NCI-H526 treated with DMSO at 0.1 percent for 48 hours (cell line): ENCODE results near the gene SLC25A39.
A peak's percentile ranks its signal among the peaks of the same experiment; 100 is the strongest.
"Not testable (repeated sequence)": the region's sequence is repeated elsewhere in the genome, so short reads cannot be mapped to it uniquely, and the experiment has no call there.

Experiments used
- DNase-seq: peaks from one replicate; lab custom pipeline; 2025; lab: John Stamatoyannopoulos, UW

Gene SLC25A39

GRCh38 chr17:44334315-44334714, 9.7 kb upstream of the SLC25A39 start:
- DNase-seq, result no peak

- no peak for DNase-seq
Observed at GRCh38 chr17:44333371-44333770, 8.7 kb upstream of the SLC25A39 start.

DNA sequence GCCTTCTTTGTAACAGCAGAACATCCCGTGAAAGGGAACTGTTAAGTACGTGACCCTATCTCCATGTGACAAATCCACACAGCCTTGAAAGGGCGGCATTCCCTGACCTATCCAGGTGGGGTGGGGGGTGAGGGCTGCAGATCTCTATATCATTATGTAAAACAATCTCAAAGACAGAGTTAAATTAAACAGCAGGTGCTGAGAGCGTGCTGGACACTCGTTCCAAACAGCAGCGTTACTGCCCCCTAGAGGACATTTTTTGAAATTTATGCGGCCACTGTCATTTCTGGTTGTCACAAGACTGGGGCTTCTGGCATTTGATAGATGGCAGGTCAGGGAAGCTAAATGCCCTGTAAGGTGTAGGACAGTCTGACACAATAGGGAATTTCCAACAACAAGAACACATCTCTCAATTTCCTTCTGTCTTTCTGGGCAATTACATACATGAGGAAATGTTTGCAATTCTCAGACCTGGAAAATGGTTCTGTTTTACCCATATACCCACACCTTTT, 6.7 kb upstream of the SLC25A39 start:
- peak; percentile 85 for DNase-seq

GRCh38 chr17:44330263-44330662, 5.6 kb upstream of the SLC25A39 start:
- DNase-seq, result not testable (repeated sequence)

DNA sequence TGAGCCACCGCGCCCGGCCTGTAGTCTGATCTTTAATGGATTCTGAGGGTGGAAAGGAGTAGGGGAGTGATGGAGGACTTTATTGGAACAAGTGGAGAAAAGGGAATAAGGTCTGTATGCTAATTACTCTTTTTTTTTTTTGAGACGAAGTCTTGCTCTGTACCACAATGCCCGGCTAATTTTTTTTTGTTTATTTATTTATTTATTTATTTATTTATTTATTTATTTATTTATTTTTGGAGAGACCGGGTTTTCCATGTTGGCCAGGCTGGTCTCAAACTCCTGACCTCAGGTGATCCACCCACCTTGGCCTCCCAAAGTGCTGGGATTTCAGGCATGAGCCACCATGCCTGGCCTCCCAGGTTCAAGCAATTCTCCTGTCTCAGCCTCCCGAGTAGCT, 4.9 kb upstream of the SLC25A39 start:
- DNase-seq, result not testable (repeated sequence)

GRCh38 chr17:44327715-44328449, 3.3 kb upstream of the SLC25A39 start:
- no peak for DNase-seq

- DNase-seq, result peak; percentile 91
Observed at GRCh38 chr17:44326861-44327444, 2.3 kb upstream of the SLC25A39 start.

DNA sequence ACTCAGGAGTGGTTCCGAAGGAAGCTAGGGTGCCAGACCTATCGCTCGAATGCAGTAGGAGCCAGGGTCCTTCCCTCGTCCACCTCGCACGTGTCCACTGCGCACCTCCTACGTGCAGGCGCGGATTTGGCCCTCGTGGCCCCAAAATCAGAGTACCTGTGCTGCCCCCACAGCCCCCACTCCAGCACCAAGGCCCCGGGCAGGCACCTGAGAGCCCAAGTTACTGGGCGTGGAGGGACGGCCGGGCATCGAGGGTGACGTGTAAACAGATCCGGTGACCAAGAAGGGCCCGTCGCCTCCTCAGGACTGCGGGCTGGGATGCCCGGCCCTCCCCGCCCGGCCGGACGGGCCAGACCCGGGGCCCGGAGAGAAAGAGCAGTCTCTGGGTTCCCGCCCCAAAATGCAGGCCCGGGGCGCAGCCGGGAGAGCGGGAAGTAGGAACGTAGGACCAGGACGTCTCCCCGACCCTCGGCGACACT, 492 bp downstream of the SLC25A39 start:
- no peak for DNase-seq

GRCh38 chr17:44323359-44324091, 1.1 kb downstream of the SLC25A39 start:
- no peak for DNase-seq

DNA sequence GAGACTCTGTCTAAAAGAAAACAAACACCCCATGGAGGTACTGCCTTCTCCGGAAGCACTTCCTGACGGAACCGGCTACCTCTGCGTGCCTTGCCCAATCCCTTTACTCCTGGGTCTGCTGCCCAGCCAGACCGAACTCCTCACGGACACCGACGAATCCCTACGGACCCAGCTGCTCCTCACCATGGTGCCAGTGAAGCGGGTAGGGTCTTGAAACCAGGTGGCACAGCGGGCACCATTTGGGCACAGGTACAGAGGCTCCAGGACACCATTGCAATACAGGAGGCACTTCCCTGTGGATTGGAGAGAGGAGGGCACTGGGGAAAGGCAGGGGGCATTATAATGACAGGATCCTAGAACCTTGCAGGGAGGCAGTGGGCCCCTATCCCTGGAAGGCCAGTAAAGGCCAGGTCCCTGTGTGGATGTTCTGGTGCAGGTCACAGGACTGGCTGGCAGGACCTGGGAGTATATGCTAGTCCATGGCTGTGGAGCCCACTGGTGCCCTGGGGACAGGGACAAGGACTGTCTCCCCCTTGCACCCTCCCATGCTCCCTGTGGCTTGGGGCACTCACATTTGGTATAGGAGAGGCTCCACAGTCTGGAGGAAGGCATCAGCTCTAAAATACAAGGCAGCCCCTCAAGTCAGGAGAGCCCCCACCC, 2.3 kb downstream of the SLC25A39 start:
- DNase-seq, result no peak

GRCh38 chr17:44321246-44322120, 3.1 kb downstream of the SLC25A39 start:
- no peak for DNase-seq

- DNase-seq, result no peak
Observed at GRCh38 chr17:44320066-44320465, 4.6 kb downstream of the SLC25A39 start.

DNA sequence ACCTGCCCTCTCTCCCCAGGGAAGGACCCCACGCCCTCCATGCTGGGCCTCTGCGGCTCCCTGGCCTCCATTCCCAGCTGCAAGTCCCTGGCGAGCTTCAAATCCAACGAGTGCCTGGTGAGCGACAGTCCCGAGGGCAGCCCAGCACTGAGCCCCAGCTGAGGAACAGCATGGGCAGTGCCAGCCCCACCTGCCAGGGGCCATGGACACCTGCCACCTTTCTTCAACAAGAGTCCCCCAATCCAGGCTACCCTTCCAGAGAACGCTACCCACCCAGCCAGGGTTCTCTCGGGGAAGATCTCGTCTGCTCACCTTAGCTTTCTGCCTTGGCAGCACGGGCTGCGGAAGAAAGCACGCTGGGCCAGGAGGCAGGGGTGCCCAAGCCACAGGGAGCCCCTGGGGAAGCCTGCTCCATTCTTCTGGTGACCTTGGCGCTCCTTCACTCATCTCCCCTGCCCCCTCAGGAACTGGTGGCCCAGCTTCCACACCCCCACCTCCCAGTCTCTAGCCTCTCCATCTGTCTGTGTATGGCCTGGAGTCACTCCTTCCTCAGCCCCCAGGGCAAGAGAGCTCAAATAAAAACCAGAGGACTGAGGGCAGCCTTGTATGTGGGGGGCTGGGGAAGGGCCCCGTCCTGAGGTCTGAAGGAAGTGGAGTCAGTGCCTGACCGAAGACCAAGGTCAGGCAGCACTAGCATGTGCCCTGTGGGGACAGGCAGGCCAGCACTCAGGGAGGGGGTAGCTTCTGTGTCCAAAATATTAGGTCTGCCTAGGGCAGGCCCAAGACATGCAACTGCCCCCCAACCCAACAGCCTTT, 6.3 kb downstream of the SLC25A39 start:
- no peak for DNase-seq

DNA sequence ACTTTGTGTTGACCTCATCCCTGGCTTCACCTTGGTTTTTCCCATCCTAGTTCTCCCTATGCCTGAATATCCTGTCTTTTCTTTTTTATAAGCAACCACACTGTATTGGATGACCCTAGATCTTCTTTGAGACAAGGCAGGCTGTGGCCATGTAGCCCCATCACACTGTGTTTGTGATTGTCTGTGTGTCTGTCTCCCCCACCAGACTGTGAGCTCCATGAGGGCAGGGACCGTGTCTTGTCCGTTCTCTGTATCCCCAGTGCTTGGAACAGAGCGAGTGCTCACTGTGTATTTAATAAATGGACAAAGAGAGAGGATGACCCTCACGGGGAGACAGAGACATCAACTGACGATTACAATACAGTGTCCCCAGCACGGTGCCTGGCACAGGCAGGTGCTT, 7.1 kb downstream of the SLC25A39 start:
- no peak for DNase-seq

DNA sequence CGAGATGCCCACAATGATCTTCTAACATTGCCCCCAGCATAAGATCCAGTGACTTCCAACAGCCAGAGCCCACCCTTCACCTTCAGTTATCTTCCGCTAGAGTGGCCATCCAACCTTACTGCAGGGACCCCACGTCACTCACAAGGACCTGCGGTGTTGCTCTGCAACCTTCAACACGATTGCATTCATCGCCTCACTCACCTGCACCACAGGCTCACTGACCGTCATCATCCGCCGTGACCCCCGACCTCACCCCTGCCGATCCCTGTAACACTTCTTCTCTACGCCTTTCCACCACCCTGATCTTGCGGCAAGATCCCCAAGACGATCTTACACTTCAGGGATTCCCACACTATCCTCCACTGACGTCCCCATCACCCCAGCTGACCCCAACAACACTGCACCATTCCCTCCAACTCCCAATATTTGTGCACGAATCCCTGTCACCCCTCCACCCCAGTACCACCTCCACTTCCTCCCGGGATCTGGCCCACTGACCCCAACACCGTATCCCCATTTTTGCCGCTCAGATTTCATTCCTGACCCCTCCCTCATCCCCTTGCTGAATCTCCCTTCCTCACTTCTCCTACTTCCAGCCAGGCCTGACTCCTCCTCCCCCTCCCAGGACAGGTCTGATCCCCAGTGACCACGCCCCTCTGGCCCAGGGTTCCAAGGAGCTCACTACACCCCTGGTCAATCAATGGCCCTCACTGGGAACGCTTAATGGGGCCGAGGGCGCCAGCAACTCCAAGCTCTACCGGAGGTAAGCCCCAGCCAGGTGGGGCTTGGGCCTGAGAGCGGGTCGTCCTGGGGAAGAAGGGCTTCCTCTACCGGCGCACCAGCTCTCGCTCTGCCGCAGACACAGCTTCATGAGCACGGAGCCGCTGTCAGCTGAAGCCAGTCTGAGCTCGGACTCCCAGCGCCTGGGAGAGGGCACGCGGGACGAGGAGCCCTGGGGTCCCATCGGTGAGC, 8.6 kb downstream of the SLC25A39 start:
- DNase-seq, result no peak

DNA sequence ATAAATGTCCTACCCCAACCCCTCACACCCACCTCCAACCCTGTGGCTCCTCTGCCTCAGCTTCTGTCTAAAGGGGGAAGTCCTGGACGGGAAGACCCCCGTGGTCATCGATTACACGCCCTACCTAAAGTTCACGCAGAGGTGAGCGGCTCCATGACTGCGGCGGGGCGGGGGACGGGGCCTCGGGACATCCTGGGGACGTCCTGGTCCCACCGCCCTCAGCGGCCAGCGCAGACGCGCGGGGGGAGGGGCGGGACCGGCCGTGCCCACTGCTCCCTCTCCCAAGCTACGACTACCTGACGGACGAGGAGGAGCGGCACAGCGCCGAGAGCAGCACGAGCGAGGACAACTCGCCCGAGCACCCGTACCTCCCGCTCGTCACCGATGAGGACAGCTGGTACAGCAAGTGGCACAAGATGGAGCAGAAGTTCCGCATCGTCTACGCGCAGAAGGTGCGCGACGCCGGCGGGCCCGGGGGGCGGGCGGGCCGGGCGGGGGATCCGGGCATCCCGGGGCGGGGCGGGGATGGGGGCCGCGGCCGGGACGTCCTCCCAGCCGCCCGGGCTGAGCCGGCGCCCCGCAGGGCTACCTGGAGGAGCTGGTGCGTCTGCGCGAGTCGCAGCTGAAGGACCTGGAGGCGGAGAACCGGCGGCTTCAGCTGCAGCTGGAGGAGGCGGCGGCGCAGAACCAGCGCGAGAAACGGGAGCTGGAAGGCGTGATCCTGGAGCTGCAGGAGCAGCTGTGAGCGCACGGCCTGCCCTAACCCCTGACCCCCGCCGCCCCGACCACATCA, 9.6 kb downstream of the SLC25A39 start:
- peak; percentile 60 for DNase-seq

DNA sequence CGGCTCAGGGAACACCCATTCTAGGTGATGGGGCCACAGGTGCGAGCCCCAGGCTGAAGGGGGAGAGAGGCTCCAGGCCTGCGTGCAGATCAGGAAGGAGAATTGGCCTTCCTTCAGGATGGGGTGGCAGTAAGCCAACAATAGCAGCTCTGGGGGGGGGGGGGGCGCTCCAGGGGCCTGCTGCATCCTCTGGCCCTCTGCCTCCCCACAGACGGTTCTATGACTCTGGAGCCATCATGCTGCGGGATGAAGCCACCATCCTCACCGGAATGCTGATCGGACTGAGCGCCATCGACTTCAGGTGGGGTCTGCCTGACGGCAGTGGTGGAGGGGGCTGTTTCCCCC, 10.1 kb downstream of the SLC25A39 start:
- DNase-seq, result no peak

DNA sequence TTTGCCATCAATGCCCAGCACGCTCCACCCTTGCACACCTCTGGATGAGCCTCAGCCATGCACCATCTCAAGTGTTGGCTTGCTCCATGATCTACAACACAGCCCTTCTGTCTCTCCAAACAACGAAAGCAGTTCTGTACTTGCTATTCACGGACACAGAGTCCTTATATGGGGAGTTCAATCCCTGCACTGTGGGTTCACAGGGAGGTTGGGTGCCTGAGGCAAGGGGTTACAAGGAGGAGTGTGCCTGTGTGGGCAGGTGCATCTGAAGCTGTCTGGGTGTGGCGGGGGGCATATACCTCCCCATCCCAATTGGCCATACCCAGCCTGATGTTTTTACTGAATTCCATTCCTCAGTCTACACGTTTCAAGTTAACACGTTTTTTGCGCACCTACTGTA, 10.6 kb downstream of the SLC25A39 start:
- DNase-seq, result no peak
